Mucosa of rectum (tissue), 2 donors: ENCODE results near the gene HIRA.

Experiments
- H3K27ac ChIP-seq, 2 donors: one replicate each; pipeline ENCODE4 v1.7.0; 2013; ENCODE audit warnings: inconsistent platforms in 2 of 2, low read depth in 2 of 2, low read length in 2 of 2
- H3K27me3 ChIP-seq, 2 donors: one replicate each; pipeline ENCODE4 v1.7.0; 2013; ENCODE audit warnings: low read length in 2 of 2; ENCODE audit not compliant: control insufficient read depth in 2 of 2, insufficient read depth in 2 of 2
- H3K36me3 ChIP-seq, 2 donors: one replicate each; pipeline ENCODE4 v1.7.0; 2013; ENCODE audit warnings: low read length in 2 of 2; ENCODE audit not compliant: control insufficient read depth in 2 of 2, insufficient read depth in 2 of 2
- H3K4me1 ChIP-seq, 2 donors: one replicate each; pipeline ENCODE4 v1.7.0; 2013; ENCODE audit warnings: low read length in 2 of 2, mild to moderate bottlenecking in 1 of 2; ENCODE audit not compliant: control insufficient read depth in 2 of 2, insufficient read depth in 2 of 2
- H3K4me3 ChIP-seq, 2 donors: one replicate each; pipeline ENCODE4 v1.7.0; 2013; ENCODE audit warnings: low read length in 2 of 2
- H3K9ac ChIP-seq, 2 donors: one replicate each; pipeline ENCODE4 v1.7.0; 2013; ENCODE audit warnings: low read length in 2 of 2, low read depth in 1 of 2, mild to moderate bottlenecking in 1 of 2
- H3K9me3 ChIP-seq, 2 donors: one replicate each; pipeline ENCODE4 v1.7.0; 2013; ENCODE audit warnings: low read length in 2 of 2; ENCODE audit not compliant: control insufficient read depth in 2 of 2
- donor health status: healthy.
- donor health status: Normal muscosa, but diverticular disease.

Gene HIRA

DNA sequence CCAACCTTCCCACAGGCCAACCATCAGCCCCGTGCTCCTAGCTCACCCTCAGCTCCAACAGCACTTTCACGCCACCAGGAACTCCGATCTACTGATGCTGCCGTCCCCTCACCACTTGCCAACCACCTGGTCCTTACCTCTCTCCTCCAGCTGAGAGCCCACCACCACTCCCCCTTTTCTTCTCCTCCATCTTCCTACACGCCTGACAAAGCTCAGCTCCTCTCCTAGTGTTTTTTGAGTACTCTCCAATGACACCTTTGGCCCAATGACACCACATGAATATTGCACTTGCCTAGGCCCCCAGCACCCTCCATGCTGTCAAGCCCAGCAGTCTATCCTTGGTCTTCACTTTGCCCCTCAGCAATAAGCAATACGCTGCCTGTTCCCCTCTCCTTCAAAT lies 30.7 kb downstream of the HIRA start:
- no peak overlapping the region for H3K9ac ChIP-seq
- no peaks in the 10 kb centered on the region for H3K9me3 ChIP-seq
- no peak overlapping the region for H3K27ac ChIP-seq
- H3K36me3 ChIP-seq = peaks cover 53 to 56% of the 10 kb centered on the region in 2 donors
- no peaks in the 10 kb centered on the region for H3K4me1 ChIP-seq
- no peaks in the 10 kb centered on the region for H3K27me3 ChIP-seq
- H3K4me3 ChIP-seq = no peak overlapping the region

DNA sequence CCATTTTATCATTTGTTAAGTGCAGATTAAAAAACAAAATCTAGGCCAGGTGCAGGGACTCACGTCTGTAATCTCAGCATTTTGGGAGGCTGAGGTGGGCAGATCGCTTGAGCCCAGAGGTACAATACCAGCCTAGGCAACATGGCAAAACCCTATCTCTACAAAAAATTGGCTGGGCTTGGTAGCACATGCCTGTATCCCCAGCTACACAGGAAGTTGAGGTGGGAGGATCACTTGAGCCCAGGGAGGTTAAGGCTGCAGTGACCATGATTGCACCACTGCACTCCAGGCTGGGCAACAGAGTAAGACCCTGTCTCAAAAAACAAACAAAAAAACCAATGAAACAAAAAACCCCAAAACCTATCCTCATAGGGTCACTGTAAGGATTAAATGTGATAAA lies 32.9 kb downstream of the HIRA start:
- H3K4me3 ChIP-seq = no peak overlapping the region
- peaks cover 60 to 66% of the 10 kb centered on the region in 2 donors for H3K36me3 ChIP-seq
- no peak overlapping the region for H3K9ac ChIP-seq

DNA sequence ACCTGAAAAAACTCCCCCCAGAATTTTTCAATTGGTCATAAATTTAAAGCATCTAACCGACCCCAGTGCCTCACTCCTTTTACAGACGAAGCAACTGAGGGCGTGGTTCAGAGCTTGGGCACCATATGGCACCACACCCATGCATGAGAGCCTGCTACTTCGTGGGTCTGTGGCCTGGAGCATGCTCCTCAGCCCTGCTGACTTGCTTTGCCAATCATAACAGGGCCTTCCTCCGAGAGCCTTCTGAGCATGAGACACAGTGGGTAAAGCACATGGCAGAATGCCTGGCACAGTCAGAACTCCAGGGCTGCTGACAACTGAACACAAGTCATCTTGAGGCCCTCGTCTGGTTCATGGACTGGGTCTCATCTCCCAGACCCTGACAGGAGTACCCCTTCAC lies 33.3 kb downstream of the HIRA start:
- H3K27me3 ChIP-seq = no peaks in the 10 kb centered on the region
- H3K27ac ChIP-seq = no peak overlapping the region
- no peak overlapping the region for H3K9ac ChIP-seq

More for the DNA sequence above, 32.9 kb downstream of the HIRA start:
- Histone ChIP-seq H3K4me1 (no peaks in the 10 kb centered on the region), H3K27ac (no peak overlapping the region), H3K9me3 (no peaks in the 10 kb centered on the region), H3K27me3 (no peaks in the 10 kb centered on the region)

DNA sequence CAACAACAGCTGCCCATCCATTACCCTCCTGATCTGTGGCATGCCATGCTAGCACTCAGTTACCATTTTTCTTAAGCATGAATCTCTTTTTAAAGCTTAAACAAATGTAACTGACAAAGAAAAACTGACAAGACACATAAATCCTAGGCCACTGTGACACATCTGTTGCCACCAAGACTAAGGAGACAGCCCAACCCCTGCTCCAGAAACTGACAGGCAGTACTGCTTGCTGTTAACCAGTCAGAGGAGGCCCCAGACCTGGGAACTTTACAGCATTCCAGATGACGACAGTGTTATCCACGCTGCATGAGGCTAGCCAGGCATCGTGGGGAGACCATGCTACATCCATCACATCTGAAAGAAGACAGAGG lies 33.8 kb downstream of the HIRA start:
- Histone ChIP-seq H3K4me1 (no peaks in the 10 kb centered on the region), H3K27ac (no peak overlapping the region), H3K36me3 (peaks cover 64 to 71% of the 10 kb centered on the region in 2 donors), H3K9me3 (no peaks in the 10 kb centered on the region), H3K27me3 (no peaks in the 10 kb centered on the region), H3K9ac (no peak overlapping the region), H3K4me3 (no peak overlapping the region)

More for the DNA sequence above, 33.3 kb downstream of the HIRA start:
- Histone ChIP-seq H3K4me1 (no peaks in the 10 kb centered on the region), H3K36me3 (peaks cover 61 to 69% of the 10 kb centered on the region in 2 donors), H3K9me3 (no peaks in the 10 kb centered on the region), H3K4me3 (no peak overlapping the region)

DNA sequence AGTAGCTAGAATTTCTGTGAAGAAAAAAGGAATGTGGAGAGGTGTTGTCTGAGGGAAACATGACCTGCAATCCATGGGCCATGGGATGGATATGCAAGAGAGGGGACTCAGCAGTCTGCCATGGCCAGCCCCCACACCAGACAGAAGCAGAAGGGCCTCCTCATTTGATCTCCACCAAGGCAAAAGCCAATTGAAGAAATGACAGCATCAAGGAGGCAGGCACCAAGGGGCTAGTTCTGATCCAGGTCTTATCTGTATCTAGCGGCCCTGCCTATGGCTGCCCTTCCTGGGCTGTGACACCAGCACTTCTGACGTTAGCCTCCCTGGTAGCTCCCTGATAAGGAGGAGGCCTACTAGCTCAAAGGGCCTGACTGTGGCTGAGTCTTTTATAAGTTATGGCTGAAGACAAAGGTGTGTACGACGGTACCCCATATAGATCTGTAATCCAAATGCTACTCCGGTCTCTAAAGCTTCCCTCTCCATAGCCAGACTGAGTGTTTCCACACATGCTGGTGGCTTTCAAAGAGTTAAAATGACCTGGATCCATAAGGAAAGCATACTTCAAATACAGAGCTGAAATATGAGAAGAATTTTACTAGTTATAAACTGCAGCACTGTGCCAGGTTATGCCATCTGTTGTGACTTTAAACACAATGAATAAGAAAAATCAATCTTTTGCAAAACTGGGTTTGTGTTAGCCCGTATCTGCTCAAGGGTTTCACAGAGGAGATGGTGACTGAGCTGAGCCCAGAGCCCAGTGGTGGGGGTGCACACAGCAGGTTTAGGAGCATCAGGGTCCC lies 34.4 kb downstream of the HIRA start:
- H3K27ac ChIP-seq = no peak overlapping the region
- no peak overlapping the region for H3K9ac ChIP-seq
- no peak overlapping the region for H3K4me3 ChIP-seq
- no peaks in the 10 kb centered on the region for H3K4me1 ChIP-seq
- no peaks in the 10 kb centered on the region for H3K27me3 ChIP-seq
- no peaks in the 10 kb centered on the region for H3K9me3 ChIP-seq
- H3K36me3 ChIP-seq = peaks cover 70 to 75% of the 10 kb centered on the region in 2 donors

DNA sequence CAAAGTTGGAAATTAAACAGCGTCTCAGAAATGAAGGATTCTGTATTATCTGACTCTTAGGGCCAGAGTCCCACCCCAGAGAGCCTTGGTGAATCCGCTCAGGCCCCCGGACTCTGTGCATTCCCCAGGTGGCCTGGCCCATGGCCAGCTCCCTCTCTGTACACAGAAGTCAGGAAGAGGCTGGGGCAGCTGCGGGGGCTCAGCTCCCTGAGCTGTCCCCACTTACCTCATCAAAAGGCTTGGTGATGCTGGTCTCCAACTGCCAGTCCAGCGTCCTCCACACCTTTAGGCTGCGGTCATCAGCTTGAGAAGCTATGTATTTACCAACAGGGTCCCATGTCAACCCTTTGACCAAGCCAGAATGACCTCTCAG lies 35.0 kb downstream of the HIRA start:
- no peaks in the 10 kb centered on the region for H3K4me1 ChIP-seq
- no peaks in the 10 kb centered on the region for H3K27me3 ChIP-seq
- no peak overlapping the region for H3K27ac ChIP-seq
- no peak overlapping the region for H3K4me3 ChIP-seq
- no peaks in the 10 kb centered on the region for H3K9me3 ChIP-seq
- H3K36me3 ChIP-seq = peaks cover 70 to 75% of the 10 kb centered on the region in 2 donors
- H3K9ac ChIP-seq = no peak overlapping the region

DNA sequence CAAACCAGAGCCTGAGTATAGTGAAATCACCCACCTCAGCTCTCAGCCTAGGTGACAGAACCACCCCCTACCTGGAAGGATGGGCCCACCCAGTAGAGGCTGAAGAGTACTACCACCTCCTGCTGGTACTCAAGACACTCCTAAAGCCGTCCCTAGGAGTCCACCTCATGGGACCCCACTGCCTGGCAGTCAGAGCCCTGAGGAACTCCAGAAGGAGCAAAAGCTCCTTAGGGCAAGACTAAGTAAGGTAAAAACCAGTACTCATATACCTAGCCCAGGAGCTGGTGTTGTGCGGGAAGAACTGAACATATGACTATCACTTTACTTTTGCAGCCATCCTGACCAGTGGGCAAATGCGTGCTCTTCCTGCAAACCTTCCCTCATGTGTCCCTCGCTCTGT lies 36.3 kb downstream of the HIRA start:
- Histone ChIP-seq H3K9me3 (no peaks in the 10 kb centered on the region), H3K4me1 (no peaks in the 10 kb centered on the region), H3K36me3 (peaks cover 65 to 77% of the 10 kb centered on the region in 2 donors), H3K27ac (no peak overlapping the region), H3K4me3 (no peak overlapping the region), H3K9ac (no peak overlapping the region), H3K27me3 (no peaks in the 10 kb centered on the region)

DNA sequence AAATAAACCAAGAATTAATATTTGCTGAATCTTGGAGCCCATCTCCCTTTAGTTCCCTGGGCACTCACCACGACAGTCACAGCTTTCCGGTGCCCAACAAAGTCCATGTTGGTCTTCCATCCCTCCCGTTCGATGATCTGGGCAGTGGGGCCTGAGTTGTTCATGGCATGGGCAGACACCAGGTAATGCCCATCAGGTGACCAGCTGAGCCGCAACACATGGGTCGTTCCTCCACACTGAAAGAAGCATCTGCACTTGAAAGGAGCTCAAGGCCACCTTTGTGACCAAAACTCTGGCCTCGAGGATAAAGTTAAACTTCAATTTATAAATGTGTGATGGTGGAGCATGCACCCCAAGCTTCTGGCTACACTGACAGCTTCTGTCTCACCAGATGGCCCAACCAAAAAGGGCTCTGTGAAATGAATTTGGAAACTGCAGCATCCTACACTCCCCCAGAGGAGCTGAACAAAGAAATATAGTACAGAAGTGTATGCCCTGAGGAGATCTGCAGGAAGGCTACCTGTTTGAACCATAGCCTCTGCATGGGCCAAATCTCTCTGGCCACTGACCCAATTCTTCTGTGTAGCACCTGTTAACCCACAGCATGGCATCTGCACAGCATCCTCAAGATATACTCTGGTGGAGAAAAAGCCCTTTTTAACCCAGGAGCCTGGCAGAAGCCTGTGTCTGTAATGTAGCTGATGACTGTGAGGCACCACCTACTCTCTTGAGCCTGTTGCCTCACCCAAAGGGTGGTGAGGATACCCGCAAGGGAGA lies 37.1 kb downstream of the HIRA start:
- H3K36me3 ChIP-seq = peaks cover 59 to 73% of the 10 kb centered on the region in 2 donors
- H3K4me3 ChIP-seq = no peak overlapping the region
- no peaks in the 10 kb centered on the region for H3K27me3 ChIP-seq
- no peaks in the 10 kb centered on the region for H3K4me1 ChIP-seq
- no peak overlapping the region for H3K9ac ChIP-seq
- H3K27ac ChIP-seq = no peak overlapping the region
- H3K9me3 ChIP-seq = no peaks in the 10 kb centered on the region

DNA sequence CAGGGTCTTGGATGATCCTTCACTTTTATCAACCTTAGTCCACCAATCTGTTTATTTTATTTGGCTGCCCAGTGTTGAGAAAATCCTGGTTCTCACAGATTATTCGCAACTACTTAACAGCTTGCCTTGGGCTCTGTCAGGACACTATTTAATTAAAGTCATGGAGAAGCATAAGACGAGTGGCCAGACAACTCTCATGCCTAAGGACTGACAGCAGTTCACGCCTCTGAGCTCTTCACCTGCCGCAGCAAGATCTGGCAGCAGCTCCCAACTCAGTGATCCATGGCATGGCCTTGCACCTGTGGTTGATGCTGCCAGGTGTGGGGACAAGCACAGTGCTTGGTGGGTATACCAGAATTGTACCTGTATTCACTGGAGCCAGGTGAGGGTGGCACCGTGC lies 37.8 kb downstream of the HIRA start:
- H3K9me3 ChIP-seq = no peaks in the 10 kb centered on the region
- no peak overlapping the region for H3K4me3 ChIP-seq
- no peaks in the 10 kb centered on the region for H3K27me3 ChIP-seq
- H3K9ac ChIP-seq = no peak overlapping the region
- H3K36me3 ChIP-seq = peaks cover 64 to 77% of the 10 kb centered on the region in 2 donors
- no peaks in the 10 kb centered on the region for H3K4me1 ChIP-seq
- no peak overlapping the region for H3K27ac ChIP-seq

DNA sequence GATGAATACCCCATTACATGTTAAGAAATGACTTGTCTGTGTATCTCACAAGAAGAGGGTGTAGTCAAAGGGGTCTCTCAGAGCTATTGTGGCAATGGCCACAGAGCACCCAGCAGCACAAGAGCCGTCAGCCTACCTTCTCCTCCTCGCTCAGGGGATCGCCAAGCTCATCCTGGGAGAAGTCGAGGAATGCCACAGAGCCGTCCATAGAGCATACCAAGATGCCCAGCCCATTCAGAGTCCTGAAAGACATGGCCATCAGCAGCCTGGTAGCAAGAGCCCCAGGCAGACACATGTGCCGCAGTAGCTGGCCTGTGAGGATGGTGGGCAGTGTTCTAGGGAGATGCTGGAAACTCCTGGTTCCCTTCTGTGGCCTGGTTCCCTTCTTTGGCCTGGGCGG lies 44.0 kb downstream of the HIRA start:
- no peak overlapping the region for H3K9ac ChIP-seq
- no peaks in the 10 kb centered on the region for H3K27me3 ChIP-seq
- no peaks in the 10 kb centered on the region for H3K9me3 ChIP-seq
- no peak overlapping the region for H3K27ac ChIP-seq
- peaks cover 65 to 80% of the 10 kb centered on the region in 2 donors for H3K36me3 ChIP-seq
- no peak overlapping the region for H3K4me3 ChIP-seq
- H3K4me1 ChIP-seq = no peaks in the 10 kb centered on the region
